Dermis lymphatic vessel endothelial cell (primary cell): ENCODE results near the gene PRPH. TPM values are rescaled to one million over a fixed set of nuclear protein-coding genes. Genes with fewer than 3 reads are reported as not detected.

Experiments
- total RNA-seq: library from RNA; depleted of rRNA; stranded (reverse); fragments of >200 nt; gene quantifications from 2 replicates; pipeline ENCODE4 v1.2.1, GENCODE V29; 2014

The PRPH gene
- not detected in 2 replicates for total RNA-seq

DNA sequence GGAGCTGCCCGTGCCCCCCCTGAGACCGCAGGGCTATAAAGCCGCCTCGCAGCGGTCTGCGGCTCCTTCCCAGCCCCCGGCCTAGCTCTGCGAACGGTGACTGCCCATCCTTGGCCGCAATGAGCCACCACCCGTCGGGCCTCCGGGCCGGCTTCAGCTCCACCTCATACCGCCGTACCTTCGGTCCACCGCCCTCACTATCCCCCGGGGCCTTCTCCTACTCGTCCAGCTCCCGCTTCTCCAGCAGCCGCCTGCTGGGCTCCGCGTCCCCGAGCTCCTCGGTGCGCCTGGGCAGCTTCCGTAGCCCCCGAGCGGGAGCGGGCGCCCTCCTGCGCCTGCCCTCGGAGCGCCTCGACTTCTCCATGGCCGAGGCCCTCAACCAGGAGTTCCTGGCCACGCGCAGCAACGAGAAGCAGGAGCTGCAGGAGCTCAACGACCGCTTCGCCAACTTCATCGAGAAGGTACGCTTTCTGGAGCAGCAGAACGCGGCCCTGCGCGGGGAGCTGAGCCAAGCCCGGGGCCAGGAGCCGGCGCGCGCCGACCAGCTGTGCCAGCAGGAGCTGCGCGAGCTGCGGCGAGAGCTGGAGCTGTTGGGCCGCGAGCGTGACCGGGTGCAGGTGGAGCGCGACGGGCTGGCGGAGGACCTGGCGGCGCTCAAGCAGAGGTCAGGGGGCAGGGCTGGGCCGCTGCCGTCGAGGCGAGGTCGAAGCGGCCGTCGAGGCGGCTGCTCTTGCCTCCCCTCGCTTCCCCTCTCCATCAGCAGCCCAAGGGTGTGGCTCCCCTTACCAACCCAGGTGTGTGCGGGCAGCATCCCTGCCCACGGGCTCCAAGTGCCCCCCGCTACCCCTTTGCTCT is at the start of gene PRPH:
Gene PRPH (plus strand): TSS at position 66 of the 855 bp plus-strand sequence. CDS start 54 bp downstream, at position 120.

DNA sequence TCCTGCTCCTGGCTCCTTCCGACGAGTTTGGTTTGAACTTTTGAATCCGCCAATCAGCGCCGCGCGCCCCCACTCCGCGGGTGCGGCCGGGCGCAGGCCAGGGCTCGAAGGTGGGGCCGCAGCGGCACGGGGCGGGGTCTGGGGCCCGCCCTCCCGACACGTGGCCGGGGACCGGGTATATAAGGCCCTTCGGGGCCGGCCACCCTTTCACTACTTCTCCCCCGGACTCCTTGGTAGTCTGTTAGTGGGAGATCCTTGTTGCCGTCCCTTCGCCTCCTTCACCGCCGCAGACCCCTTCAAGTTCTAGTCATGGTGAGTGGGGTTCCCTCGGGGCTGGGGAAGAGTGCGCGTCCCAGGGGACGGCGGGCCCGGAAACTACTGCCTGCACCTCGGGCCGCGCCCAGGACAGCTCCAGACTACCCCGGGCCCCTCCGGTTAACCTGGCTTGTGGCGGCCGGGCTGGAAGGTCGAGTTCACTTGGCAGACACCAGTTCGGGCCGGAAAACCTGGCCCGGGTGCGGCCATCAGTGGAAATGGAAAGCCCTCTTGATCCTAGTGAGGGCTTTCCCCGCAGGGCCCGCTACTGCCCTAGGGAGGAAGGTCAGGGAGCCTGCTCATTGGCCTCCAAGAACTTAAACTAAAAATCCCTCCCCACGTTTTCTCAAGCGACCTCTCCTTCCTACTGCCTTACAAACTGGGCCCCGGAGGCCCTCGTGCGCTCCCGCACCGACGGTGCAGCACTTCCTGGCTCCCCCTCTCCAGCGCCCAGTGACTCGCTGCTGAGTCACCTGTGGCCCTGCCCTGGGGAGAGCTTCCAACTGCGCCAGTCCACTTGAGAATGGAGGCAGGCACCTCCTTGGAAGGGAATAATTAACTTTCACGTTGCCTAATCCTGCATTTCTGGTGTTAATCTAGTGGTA is 29.8 kb upstream of the PRPH start, which contains the start of gene TUBA1C:
Gene TUBA1C (plus strand): TSS at position 210 of the 920 bp plus-strand sequence. CDS start 100 bp downstream, at position 310.

DNA sequence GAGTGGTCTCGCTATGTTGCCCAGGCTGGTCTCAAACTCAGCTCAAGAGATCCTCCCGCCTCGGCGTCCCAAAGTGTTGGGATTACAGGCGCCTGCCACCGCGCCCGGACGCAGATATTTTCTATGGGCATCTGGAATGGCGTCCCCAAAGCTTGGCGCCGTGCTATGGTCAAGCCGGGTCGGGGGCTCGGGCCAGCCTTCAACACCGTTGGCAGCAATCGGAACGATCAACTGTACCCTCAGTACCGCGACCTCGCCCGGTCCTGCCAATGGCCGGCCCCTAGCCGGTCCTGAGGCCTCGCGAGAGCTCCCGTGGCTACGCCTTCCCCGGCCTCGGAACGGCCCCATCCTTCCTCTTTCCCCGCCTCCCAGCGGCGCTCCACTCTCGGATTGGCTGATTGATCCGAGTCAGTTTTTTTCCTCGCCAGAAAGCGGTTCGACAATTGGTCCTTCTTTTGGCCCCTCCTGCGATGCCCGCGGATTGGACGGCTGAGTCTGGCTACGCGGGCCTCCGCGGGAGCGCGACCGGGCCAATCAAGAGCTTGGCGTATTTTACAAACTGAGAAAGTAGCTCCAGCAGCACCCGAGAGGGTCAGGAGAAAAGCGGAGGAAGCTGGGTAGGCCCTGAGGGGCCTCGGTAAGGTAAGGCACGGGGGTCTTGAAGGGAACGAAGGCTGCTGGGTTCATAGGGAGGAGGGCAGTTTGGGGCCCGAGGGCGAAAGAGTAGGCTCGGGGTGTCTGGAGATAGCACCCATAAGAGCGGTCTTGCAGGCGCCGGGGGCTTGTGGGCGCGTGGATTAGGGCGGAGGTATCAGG is 28.0 kb downstream of the PRPH start, which contains the start of gene TROAP:
Gene TROAP (plus strand): TSS at position 548 of the 816 bp plus-strand sequence. CDS start 354 bp downstream, outside the sequence.

DNA sequence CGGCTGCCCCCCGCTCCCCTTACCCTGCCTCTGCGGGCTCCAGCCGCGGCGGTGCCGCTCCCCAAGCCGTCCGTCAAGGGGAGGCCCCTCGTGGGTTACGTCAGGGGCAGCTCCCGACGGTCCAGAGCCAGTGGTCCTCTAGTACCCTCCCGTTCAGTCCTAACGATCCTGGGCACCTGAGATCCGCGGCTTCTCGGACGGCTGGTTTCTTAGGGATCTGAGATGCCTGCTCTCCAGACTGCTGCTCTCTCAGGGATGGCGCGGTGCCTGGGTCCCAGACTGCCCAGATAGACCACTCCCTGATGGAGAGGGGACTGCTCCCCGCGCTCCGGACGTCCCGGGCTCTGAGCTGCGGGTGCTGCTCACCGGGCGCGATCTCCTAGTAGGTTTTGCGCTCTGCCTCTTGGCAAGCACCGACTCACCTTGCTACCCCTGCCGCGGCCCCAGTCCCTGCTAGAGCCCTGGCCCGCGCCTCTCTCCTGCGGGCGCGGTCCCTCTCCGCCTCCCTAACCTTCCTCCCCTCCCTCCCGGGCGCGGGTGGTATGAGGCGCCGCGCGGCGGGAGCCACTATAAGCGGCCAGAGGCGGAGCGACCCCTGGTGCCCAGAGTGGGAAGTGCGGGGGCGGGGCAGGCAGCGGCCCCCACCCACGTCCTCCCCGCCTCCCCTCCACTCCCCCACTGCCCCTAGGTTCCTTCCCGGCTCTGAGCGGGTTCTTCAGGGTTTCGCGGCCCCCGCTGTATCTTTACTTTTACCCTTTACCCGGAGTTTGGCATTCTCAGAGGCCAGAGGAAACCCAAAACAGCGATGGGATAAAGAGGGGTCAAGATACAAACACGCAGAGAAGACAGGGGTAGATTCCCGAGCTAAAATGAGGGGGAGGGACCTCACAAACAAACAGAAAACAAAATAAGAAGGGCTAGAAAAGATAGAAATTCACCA is 42.0 kb downstream of the PRPH start, which contains the start of gene C1QL4:
Gene C1QL4 (minus strand): TSS at position 544 of the 940 bp plus-strand sequence. CDS start 711 bp downstream, outside the sequence.

DNA sequence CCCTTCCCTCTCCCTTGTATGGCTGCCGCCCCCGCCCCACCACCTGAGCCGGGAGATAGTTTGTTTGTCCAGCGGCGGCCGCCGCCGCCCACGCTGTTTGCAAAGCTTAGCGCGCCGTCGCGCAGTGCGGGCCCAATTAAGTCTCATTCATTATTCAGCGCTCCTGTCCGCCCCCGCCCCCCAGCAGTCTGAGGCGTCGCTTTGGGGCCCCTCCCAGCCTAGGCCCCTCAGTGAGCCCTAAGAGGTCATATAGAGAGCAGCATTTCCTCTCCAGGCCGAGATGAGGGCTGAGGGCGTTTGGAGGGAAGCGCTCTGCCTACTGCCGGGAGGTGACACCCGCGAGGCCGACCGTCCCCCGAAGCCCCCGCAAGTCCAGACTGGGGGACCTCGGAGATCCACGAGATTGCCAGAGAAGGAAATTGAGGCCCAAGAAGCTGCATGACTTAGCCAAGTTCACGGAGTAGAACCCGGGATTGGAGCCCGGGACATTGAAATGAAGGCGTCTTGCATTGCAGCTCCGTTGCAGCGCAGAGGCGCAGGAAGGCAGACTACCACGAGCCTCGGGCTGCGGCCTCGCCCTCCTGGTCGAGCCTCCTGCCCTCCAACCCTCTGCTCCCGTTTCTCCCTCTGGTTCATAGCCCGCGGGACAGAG is 51.8 kb downstream of the PRPH start, which contains the start of gene DNAJC22:
Gene DNAJC22 (plus strand): TSS at position 230 of the 652 bp plus-strand sequence. CDS start 1,985 bp downstream, outside the sequence.

Other genes starting within 250 kb of the PRPH start
- 22.3 and 33.5 TPM in 2 replicates for gene KMT2D, start 234.4 kb upstream of the PRPH start, total RNA-seq
- 0.76 and 1.2 TPM in 2 replicates for gene RHEBL1, start 225.2 kb upstream of the PRPH start, total RNA-seq
- 0.26 and 0.33 TPM in 2 replicates for gene DHH, start 200.3 kb upstream of the PRPH start, total RNA-seq
- 75.0 and 82.4 TPM in 2 replicates for gene LMBR1L, start 184.3 kb upstream of the PRPH start, total RNA-seq
- 428 and 433 TPM in 2 replicates for gene TUBA1B, start 163.8 kb upstream of the PRPH start, total RNA-seq
- gene TUBA1A, start 106.1 kb upstream of the PRPH start, total RNA-seq, result 454 and 466 TPM in 2 replicates
- 79.7 and 102 TPM in 2 replicates for gene TUBA1C, start 30.1 kb upstream of the PRPH start, total RNA-seq
- gene TROAP, start 28.1 kb downstream of the PRPH start, total RNA-seq, result 1.5 and 2.2 TPM in 2 replicates
- gene C1QL4, start 42.0 kb downstream of the PRPH start, total RNA-seq, result not detected in 2 replicates
- gene DNAJC22, start 51.7 kb downstream of the PRPH start, total RNA-seq, result 0.22 and 0.52 TPM in 2 replicates
- 12.1 and 16.4 TPM in 2 replicates for gene SPATS2, start 72.3 kb downstream of the PRPH start, total RNA-seq
- gene KCNH3, start 243.9 kb downstream of the PRPH start, total RNA-seq, result 0.09 TPM in 1 of 2 replicates, not detected in the other